GM19328 (cell line): ENCODE data around the gene ZNF165.
"Not testable (repeated sequence)": the region's sequence is repeated elsewhere in the genome, so short reads cannot be mapped to it uniquely, and the experiment has no call there.

Source experiments
- ATAC-seq: cut with Tn5 transposase; IDR thresholded peaks from one replicate; pipeline ENCODE4 v1.9.1; 2021; ENCODE audit warnings: mild to moderate bottlenecking, moderate library complexity; ENCODE audit not compliant: unreplicated experiment

The ZNF165 gene

DNA sequence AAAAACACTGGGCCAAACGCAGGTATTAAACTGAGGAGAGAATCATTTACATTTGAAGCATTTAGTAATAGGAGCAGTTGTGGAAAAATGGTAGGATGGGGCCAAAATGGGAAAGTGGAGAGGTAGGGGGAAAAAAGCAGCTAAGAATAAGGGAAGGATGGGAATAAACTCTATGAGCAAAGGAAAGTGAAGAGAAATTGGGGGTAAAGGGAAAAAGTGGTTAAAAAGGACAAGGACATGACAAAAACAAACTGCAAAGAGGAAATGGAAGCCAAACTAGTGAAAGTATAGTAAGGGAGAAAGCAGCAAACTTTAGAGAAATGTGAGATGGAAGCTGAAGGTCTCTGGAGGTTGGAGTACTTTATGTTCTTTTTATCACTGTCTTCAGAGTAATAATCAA, 37.8 kb downstream of the ZNF165 start:
- no peak for ATAC-seq

GRCh38 chr6:28121876-28122275, 41.5 kb downstream of the ZNF165 start:
- no peak for ATAC-seq

DNA sequence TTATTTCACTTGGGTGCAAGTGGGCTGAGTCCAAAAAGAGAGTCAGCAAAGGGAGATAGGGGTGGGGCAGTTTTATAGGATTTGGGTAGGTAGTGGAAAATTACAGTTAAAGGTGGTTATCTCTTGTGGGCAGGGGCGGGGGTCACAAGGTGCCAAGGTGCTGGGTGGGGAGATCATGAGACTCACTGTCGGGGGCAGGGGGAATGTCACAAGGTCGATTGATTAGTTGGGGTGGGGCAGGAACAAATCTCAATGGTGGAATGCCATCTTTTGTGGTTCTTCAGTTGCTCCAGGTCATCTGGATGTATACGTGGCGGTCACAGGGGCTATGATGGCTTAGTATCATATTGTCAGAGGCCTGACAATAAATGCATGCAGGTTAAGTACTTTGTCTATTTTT, 41.9 kb downstream of the ZNF165 start:
- ATAC-seq, result not testable (repeated sequence)

DNA sequence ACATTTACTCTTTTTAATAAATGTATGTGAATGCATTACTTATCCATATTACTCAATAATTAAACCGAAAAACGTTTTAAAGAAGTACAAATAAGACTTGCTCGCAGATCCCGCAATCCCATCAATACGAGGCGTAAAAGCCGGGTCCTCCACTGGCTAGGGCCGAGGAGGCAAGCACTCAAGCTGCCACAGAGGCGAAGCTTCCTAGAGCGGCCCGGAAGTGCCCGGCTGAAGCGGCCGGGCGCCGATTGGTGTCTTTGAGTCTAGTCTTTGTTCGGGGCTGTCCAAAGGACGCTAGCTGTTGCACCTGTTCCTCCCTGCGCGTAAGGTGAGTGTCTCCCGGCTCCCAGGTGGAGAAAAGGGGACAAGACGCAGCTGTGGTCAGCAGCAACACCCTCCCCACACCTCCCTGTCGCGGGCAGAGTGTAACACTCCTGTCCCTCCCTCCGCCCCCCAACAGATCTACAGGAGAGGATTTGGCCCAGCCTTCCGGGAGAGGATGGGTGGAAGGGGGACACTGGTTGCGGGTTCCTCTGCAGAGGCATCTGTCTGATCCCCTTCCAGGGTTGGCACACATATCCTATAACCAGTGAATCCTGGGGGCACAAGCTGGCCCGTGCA, 44.1 kb downstream of the ZNF165 start, which contains the start of gene ZSCAN16:
TSS of gene ZSCAN16 (plus strand) at position 260 of the 621 bp plus-strand sequence. CDS start 835 bp downstream, outside the sequence.
- ATAC-seq, result peak; percentile 98

DNA sequence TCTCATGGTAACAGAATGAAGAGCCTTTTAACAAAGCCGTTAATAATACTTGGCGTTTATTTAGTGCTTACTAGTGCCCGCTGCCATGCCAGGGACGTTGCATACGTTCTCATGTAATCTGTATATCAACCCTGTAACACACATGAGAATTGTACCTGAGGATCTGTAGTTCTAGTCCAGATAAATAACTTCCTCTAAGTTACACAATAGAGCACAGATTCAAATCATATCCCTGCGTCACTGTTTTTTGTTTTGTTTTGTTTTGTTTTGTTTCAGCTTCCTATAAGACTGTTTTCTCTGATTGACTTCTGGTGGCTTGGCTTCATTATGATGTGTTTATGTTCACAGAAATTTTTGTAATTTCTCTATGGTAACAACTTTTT, 44.6 kb downstream of the ZNF165 start:
- no peak for ATAC-seq

DNA sequence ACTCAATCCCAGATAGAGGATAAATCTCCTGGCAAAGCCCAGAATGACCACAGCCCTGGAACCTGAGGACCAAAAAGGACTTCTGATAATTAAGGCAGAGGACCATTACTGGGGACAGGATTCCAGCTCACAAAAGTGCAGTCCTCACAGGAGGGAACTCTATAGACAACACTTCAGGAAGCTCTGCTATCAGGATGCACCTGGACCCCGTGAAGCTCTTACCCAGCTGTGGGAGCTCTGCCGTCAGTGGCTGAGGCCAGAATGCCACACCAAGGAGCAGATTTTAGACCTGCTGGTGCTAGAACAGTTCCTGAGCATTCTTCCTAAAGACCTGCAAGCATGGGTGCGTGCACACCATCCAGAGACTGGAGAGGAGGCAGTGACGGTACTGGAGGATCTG, 45.0 kb downstream of the ZNF165 start:
- ATAC-seq, result no peak

DNA sequence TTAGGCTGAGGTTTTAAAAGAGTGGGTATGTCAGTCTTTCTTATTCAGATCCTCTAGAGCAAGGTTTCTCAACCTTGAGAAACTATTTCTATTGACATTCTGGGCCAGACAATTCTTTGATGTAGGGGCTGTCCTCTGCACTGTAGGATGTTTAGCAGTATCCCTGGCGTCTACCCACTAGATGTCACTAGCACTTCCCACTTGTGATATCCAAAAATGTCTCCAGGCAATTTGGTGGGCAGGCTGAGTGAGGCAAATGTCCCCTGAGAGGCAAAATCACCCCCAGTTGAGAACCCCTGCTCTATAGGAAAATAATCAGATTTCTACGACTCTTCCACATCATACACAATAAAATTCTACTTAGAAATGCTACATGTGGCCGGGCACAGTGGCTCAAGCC, 53.6 kb downstream of the ZNF165 start:
- ATAC-seq, result no peak

DNA sequence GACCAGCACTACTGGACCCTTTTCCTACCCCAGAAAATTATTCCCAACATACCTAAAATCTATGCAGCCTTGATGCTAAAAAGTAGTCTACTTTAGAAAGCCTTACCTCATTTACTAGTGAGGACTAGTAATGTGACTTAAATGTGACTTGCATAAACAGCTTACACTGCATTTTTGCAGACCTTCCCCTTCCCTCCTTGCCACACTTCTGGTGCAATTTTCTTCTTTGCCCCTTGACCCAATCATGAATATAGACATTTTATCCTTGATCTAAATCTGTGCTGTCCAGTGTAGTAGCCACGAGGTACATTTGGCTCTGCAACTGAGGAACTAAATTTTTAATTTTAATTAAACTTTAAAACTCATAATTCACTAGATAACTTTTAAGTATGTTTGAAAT, 54.3 kb downstream of the ZNF165 start:
- ATAC-seq, result no peak

DNA sequence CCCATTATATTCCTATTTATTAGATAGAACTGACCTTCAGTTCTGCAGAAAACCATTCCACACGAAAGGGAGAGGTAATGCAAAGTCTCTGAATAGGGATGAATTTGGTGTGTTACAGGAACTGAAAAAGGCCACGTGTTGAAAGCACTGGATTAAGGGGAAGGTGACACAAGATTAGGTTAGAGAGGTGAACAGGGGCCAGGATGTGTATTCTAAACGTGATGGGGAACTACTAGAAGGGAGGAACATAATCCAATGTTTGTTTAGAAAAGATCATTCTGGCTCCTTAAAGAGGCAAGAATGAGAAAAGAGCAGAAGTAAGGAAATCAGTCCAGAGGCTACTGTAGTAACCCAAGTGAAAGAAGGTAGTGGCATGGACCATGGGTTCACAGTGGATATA, 55.0 kb downstream of the ZNF165 start:
- no peak for ATAC-seq

DNA sequence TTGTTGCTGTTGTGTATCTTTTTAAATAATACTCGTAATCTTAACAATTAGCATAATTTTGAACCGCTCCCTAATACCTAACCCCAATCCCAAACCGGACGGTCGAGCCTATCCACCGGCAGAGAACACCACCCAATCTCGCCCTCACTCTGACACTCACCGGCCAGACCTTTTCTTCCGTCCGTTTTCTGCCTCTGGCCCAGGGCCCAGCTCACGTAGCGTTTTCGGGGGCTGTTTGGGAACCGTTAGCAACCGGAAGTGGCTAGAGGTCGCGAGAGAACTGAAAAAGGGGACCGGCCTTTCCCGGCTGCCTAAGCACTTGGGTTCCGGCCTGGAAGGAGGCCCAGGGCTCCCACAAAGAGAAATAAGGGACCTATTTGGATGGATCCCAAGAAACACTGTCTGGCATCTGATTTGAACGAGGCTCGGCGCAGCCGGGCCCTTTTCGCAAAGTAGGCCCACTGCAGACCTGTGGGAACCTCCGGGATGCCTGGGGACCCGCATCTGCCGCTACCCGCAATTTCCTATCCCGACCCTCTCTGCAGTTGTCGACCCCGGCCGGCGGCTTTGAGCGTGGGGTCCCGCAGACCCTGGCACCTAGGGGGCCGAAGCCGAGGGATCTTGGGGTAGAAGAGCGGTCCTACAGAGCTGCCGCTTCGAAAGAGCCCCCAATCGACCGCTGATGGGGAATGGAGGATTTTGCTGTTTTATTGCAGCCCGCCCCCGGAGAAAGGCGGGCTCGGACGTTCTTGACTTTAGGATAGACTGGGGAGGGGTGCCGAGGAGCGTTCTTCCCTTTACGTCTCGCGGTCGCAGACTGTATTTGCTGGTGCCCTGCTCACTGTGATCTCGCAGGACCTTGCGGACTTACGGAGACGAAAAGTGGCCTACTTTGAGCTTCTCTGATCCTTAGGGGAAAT, 56.5 kb downstream of the ZNF165 start:
- ATAC-seq, result peak; percentile 46

- no peak for ATAC-seq
Measured at GRCh38 chr6:28137505-28137981, 57.2 kb downstream of the ZNF165 start.
